Measurements from ENCODE around the gene CFL1.
A peak's percentile ranks its signal among the peaks of the same experiment; 100 is the strongest.
"Not testable (repeated sequence)": the region's sequence is repeated elsewhere in the genome, so short reads cannot be mapped to it uniquely, and the experiment has no call there.

The CFL1 gene

DNA sequence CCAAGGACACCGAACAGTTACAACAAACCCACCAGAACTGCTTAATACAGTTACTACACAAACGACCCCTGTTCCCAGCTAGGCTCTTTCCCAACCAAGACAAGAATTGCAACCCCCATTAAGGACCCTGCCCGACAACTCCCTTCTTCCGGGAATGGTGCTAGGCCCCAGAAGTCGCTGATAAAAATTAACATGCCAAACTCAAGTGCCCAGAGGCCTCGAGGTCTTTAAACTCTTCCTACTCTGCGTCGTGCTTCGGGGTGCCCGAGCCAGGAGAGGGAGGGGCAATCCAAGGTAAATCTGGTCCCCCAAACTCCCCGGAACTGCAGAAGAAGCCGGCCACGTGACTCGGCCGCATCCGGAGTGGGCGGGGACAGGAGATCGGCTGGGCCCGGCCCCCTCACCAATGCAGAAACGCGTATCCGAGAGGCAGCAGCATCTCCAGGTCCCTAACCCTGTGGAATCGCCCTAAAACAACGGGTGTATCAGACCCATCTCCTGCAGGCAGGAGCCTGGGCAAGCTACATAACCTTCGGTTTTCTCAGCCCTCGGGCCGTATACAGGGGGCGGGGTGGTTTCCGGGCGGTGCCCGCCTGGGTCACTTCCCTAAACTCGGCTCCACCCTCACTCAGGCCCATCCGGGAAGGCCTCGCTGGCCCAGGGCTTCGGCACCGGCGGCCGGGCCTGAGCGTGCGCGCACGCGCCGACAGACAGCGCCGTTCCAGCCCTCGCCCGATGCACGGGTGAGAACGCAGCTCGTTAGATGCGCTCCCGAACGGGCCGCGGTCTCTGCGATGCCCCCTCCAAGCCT is 1.1 kb downstream of the CFL1 start:
- peak; percentile 85 for DNase-seq

DNA sequence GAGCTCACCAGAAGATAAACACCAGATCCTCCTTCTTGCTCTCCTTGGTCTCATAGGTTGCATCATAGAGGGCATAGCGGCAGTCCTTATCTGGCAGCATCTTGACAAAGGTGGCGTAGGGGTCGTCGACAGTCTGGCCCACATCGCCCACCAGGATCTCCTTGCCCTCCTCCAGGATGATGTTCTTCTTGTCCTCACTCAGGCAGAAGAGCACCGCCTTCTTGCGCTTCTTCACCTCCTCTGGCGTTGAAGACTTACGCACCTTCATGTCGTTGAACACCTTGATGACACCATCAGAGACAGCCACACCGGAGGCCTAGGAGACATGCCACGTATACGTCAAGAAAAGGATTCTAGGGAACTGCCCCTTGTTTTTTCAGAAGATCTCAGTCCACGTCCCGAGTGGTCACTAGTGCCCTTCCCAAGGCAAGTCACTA is 2.0 kb downstream of the CFL1 start:
- no peak for DNase-seq

- no peak for DNase-seq
These were observed 2.8 kb downstream of the CFL1 start for GRCh38 chr11:65854852-65855837.

- DNase-seq = no peak
These were observed 3.8 kb downstream of the CFL1 start for GRCh38 chr11:65854161-65854592.

DNA sequence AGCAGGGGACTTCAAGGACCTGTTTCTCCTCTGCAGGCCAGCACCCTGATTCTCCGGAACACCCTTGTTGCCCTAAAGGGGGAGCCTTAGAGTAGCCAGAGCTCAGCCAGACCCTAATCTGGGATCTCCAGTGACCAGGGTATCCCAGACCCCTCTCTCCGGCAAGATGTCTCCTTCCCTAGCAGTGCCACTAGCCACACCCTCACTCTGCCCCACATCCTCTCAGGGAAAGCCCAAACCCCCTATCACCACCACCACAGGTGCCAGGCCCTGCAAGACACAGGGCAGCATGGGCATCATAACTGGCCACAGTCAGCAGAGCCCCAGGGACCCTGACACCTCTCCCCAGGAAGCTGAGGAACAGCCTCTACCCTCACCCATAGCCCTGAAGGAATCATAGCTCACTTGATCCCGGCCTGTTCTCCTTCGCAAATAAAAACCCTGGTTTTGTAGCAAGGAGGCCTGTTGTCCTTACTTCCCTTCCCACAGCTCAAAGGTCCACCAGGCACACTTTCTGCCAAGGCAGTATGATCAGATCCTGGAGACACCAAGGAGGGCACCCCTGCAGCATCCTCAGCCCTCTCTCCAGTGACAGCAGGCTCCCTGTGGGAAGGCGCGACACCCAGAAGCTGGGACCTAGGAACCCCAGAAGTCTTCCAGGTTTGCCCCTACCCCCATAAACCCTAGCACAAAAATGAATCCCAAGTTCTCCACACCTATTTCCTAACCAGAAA is 4.6 kb downstream of the CFL1 start:
- DNase-seq = no peak

DNA sequence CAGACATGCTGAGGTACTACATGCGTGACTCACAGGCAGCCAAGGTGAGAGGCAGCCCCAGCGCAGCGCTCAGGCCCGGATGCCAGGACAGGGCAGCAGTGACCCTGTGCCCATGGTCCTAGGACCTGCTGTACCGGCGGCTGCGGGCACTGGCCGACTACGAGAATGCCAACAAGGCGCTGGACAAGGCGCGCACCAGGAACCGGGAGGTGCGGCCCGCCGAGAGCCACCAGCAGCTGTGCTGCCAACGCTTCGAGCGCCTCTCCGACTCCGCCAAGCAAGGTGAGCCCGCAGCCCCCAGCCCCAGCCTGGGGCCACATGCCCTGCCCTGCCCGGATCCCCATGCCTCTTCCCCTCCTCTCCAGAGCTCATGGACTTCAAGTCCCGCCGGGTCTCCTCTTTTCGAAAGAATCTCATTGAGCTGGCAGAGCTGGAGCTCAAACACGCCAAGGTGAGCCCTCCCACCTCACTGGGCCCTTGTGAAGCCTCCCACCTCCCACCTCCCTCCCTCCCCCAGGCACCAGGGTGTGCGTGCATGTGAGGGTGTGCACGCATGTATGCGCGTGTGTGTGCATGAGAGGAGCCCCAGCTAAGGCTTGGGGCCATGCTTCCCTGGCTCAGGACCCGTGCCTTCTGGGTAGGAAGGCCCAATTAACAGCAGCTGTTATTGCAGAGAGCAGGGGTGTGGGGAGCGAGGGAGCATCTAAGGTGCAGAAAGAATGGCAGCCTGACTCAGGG is 5.3 kb downstream of the CFL1 start:
- DNase-seq = no peak

- no peak for DNase-seq
These were observed 6.0 kb downstream of the CFL1 start for GRCh38 chr11:65851811-65852507.

- DNase-seq = peak; percentile 41
These were observed 6.8 kb downstream of the CFL1 start for GRCh38 chr11:65851083-65851579.

DNA sequence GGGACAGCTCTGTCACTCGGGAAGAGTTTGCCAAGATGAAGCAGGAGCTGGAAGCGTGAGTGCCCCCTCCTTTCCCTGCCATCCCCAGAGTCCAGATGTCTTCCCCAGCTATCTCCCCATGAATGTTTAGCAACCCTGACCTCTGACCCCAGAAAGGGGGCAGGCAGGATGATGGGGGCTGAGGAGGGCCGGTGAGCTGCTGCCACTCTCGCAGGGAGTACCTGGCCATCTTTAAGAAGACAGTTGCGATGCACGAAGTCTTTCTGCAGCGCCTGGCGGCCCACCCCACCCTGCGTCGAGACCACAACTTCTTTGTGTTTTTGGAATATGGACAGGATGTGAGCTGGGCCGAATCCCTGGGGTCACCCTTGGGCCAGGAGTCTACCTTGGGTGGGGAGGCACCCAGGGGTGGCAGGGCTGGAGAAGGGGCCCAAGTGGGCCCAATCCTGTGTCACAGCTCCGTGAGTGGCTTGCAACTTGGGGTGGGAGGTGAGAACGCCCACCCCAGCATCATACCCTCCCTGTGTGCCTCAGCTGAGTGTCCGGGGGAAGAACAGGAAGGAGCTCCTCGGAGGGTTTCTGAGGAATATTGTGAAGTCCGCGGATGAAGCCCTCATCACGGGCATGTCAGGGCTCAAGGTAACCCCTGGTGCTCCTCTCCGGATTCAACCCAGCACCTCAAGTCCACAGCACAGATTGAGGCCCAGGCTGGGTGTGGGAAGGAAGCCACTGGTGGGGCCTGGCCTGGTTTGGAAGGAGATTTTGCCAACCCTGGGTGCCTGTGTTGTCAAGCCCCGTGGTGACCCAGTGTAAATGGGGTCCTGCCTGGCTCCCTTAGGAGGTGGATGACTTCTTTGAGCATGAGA is 7.5 kb downstream of the CFL1 start:
- no peak for DNase-seq

DNA sequence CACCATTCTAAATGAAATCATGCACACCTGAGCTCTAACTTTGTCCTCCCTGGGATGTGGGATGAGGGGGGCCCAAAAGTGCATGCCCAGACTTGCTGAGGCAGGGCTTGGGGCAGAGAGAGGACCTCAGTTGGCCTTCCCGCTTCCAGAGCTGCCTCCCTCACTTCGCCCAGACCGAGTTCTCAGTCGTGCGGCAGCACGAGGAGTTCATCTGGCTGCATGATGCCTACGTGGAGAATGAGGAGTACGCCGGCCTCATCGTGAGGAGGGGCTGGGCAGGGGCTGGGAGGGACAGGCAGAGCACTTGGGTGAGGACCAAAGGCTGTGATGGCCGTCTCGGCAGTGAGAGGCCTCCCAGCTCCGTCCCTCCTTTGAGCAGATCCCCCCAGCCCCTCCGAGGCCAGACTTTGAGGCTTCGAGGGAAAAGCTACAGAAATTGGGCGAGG is 8.2 kb downstream of the CFL1 start:
- DNase-seq = no peak

DNA sequence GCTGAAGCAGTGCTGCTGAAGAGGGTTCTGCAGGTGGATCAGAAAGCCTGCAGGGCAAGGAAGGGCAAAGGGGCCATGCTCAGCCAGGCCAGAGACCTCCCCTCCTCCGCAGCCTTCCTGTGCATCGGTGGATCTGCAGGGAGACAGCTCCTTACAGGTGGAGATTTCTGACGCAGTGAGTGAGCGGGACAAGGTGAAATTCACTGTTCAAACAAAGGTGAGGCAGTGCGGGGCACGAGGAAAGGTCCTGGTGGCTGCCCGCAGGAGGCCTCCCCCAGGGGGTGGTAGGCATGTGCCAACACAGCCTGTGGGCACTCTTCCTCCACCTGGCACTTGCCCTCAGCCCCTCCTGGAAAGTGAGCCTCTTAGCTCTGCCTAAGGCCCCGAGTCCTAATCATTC is 8.6 kb downstream of the CFL1 start:
- DNase-seq = no peak

- not testable (repeated sequence) for DNase-seq
These were observed 9.3 kb downstream of the CFL1 start for GRCh38 chr11:65848693-65849092.

DNA sequence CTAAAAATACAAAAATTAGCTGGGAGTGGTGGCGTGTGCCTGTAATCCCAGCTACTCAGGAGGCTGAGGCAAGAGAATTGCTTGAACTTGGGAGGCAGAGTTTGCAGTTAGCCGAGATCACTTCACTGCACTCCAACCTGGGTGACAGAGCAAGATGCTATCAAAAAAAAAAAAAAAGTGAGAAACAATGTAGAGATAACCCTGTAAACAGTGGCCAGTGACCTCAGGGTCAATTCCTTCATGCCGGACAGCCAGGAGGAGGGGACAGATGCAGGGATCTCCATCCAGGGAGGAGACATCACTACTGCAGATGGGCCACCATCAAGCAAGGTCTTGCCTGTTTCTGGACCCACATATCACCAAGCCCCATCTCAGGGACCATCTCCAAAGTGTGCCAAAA is 10.2 kb downstream of the CFL1 start:
- DNase-seq = no peak

DNA sequence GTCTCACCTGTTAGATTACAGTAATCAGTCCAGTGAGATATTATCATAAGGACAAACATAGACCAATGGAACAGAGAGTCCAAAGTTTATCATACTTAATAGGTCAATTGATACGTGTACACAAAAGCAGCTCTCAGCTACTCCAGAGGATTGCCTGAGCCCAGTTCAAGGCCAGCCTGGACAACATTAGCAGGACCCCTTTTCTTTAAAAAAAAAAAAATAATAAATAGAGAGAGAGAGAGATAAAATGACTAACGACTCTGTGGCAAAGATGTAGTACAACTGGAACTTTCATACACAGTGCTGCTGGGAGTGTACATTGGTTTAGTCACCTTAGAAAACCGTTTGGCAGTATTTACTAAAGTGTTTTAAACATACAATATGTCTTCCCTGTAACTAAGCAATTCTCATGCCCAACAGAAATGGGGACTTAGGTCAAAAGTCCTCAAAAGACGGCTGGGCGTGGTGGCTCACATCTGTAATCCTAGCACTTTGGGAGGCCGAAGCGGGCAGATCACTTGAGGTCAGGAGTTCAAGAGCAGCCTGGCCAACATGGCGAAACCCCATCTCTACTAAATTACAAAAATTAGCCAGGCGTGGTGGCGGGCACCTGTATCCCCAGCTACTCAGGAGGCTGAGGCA is 13.6 kb downstream of the CFL1 start:
- no peak for DNase-seq

DNA sequence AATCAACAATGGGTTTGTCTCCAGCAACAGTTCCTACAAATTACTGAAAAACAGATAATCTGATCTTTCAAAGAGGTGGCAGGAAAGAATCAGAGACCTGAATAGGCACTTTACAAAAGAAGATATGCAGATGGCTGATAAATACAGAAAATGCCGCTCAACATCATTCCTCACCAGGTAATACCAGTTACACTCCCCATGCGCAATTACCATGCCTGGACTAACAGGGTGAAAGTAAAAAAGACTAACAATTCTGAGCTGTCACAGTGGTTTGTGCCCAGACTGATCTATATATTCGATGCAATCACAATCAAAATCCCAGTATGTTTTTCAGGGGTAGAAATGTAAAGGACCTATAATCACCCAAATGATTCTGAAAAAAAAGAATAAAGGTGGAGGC is 14.2 kb downstream of the CFL1 start:
- no peak for DNase-seq

- no peak for DNase-seq
These were observed 15.8 kb downstream of the CFL1 start for GRCh38 chr11:65842144-65842543.

DNA sequence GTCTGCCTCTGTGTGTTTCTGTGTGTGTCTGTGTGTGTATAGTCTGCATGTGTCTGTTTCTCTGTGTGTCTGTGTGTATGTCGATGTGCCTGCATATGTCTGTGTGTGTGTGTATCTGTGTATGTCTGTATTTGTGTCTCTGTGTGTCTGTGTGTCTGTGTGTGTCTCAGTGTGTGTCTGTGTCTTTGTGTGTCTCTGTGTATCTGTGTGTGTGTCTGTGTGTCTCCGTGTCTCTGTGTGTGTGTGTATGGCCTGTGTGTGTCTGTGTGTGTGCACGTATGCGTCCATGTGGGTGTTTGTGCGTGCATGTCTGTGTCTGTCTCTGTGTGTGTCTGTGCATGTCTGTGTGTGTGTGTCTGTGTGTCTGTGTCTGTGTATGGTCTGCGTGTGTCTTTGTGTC is 23.8 kb downstream of the CFL1 start:
- no peak for DNase-seq

- DNase-seq = peak; percentile 95
These were observed 24.5 kb downstream of the CFL1 start, which contains the start of gene SNX32 for GRCh38 chr11:65833297-65834030. Gene SNX32 (plus strand): TSS chr11:65833963. CDS start chr11:65834066, 103 bp downstream.

GRCh38 chr11:65832231-65832630 is 25.7 kb downstream of the CFL1 start:
- DNase-seq = not testable (repeated sequence)

All from activated CD4-positive, CD25-positive, alpha-beta regulatory T cell treated with anti-CD3 and anti-CD28 coated beads, Interleukin-2, amount 50 U/mL, for 72 hours (primary cell).